MM.1S (cell line): Measurements from ENCODE around the gene ALPG.

Experiments
- DNase-seq: peaks from one replicate; pipeline ENCODE4 v3.0.0-alpha.2; 2015
- H2AFZ ChIP-seq: fragments of 300-600 bp; sonication (generic); 2 replicates; pipeline ENCODE4 v1.6.0; 2016; ENCODE audit warnings: antibody characterized with exemption, low read length
- H3F3A ChIP-seq: fragments of 300-600 bp; sonication (generic); 2 replicates; pipeline ENCODE4 v1.6.1; 2016; ENCODE audit warnings: mild to moderate bottlenecking, antibody characterized with exemption, low read length, moderate library complexity, mixed read lengths; ENCODE audit not compliant: insufficient read depth
- H3K27ac ChIP-seq: fragments of 300-600 bp; sonication (generic); 2 replicates; pipeline ENCODE4 v1.5.1; 2016; ENCODE audit warnings: mild to moderate bottlenecking, low read length
- H3K27me3 ChIP-seq: fragments of 300-600 bp; sonication (generic); replicated peaks from 2 replicates; pipeline ENCODE4 v1.6.0; 2016; ENCODE audit warnings: low read length; ENCODE audit not compliant: insufficient read depth
- H3K36me3 ChIP-seq: fragments of 300-600 bp; sonication (generic); replicated peaks from 2 replicates; pipeline ENCODE4 v1.6.1; 2016; ENCODE audit warnings: mild to moderate bottlenecking, low read length, mixed read lengths; ENCODE audit not compliant: insufficient read depth
- H3K4me1 ChIP-seq: fragments of 300-600 bp; sonication (generic); 2 replicates; pipeline ENCODE4 v1.6.1; 2016; ENCODE audit warnings: low read length, mixed read lengths
- H3K4me2 ChIP-seq: fragments of 300-600 bp; sonication (generic); 2 replicates; pipeline ENCODE4 v1.6.0; 2016; ENCODE audit warnings: low read depth, low read length
- H3K4me3 ChIP-seq: fragments of 300-600 bp; sonication (generic); 2 replicates; pipeline ENCODE4 v1.5.1; 2016; ENCODE audit warnings: low read length, mixed read lengths
- H3K79me2 ChIP-seq: fragments of 300-600 bp; sonication (generic); 2 replicates; pipeline ENCODE4 v1.6.1; 2016; ENCODE audit warnings: mixed run types, low read length, mixed read lengths
- H3K9ac ChIP-seq: fragments of 300-600 bp; sonication (generic); 2 replicates; pipeline ENCODE4 v1.6.1; 2016; ENCODE audit warnings: low read length, mixed read lengths
- H3K9me2 ChIP-seq: fragments of 300-600 bp; sonication (generic); replicated peaks from 2 replicates; pipeline ENCODE4 v1.6.1; 2016; ENCODE audit warnings: mild to moderate bottlenecking, low read length, mixed read lengths; ENCODE audit not compliant: insufficient read depth
- H3K9me3 ChIP-seq: fragments of 300-600 bp; sonication (generic); replicated peaks from 2 replicates; pipeline ENCODE4 v1.6.1; 2016; ENCODE audit warnings: mild to moderate bottlenecking, low read length, mixed read lengths; ENCODE audit not compliant: insufficient read depth
- H4K20me1 ChIP-seq: fragments of 300-600 bp; sonication (generic); 2 replicates; pipeline ENCODE4 v1.6.1; 2016; ENCODE audit warnings: mild to moderate bottlenecking, low read length, moderate library complexity, mixed read lengths; ENCODE audit not compliant: insufficient read depth
- CTCF ChIP-seq: fragments of 300-600 bp; sonication (generic); IDR thresholded peaks from 2 replicates; pipeline ENCODE4 v1.5.1; 2016; ENCODE audit warnings: antibody characterized with exemption, low read length, mixed read lengths
- EZH2 ChIP-seq: fragments of 300-600 bp; sonication (generic); optimal IDR thresholded peaks from 2 replicates; pipeline ENCODE3; 2017; ENCODE audit warnings: low read depth, mild to moderate bottlenecking, antibody characterized with exemption, low read length, mixed read lengths
- EZH2phosphoT487 ChIP-seq: fragments of 300-600 bp; sonication (generic); IDR thresholded peaks from 2 replicates; pipeline ENCODE4 v1.6.1; 2018; ENCODE audit warnings: antibody characterized with exemption, low read length

Gene ALPG

DNA sequence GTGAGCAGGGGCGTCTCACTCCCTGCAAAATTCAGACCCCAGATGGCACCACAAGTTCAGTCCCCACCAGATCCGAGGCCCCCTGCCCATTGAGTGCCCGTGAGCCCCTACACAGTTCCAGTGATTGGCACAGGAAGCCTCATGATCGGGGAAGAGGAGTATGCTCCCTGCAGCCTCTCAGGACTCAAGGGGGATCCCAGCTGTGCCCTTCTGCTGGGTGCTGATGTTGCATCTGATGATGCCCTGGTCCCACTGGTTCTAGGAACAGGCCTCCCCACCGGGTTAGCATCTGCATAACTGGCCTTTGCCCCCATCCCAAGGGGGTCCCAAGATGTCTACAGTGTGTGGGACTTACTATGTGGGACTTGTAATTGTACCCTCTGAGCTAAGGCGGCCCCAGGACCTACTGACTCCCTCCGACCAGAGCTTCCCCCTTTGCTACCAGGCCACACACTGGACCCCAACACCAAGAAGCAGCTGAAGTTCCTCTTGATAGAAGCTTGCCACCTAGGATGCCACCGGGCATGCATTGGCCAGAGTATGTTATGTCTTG is 8.6 kb downstream of the ALPG start:
- no peaks in the 10 kb centered on the region for H3K79me2 ChIP-seq
- H3K27ac ChIP-seq, result no peak overlapping the region
- no peak for TF ChIP-seq CTCF
- no peak for TF ChIP-seq EZH2
- no peak for TF ChIP-seq EZH2phosphoT487
- no peaks in the 10 kb centered on the region for H3K36me3 ChIP-seq
- no peaks in the 10 kb centered on the region for H4K20me1 ChIP-seq
- no peaks in the 10 kb centered on the region for H3F3A ChIP-seq
- H3K27me3 ChIP-seq, result no peaks in the 10 kb centered on the region; the same call in 1 of the 2 replicates
- no peak overlapping the region for H3K4me3 ChIP-seq
- H3K9me2 ChIP-seq, result no peaks in the 10 kb centered on the region
- H3K4me2 ChIP-seq, result no peak overlapping the region
- H3K9me3 ChIP-seq, result no peaks in the 10 kb centered on the region
- no peak overlapping the region for H2AFZ ChIP-seq
- no peak overlapping the region for H3K9ac ChIP-seq
- no peak for DNase-seq
- no peaks in the 10 kb centered on the region for H3K4me1 ChIP-seq

- no peaks in the 10 kb centered on the region for H3K36me3 ChIP-seq
- no peak for DNase-seq
- no peaks in the 10 kb centered on the region for H3K4me1 ChIP-seq
- H2AFZ ChIP-seq, result no peak overlapping the region
- no peak overlapping the region for H3K9ac ChIP-seq
- no peak overlapping the region for H3K27ac ChIP-seq
- H3K9me2 ChIP-seq, result no peaks in the 10 kb centered on the region
- no peaks in the 10 kb centered on the region for H3K9me3 ChIP-seq
- H4K20me1 ChIP-seq, result no peaks in the 10 kb centered on the region
- no peak for TF ChIP-seq EZH2
- TF ChIP-seq CTCF, result no peak
- TF ChIP-seq EZH2phosphoT487, result no peak
- no peak overlapping the region for H3K4me2 ChIP-seq
- no peaks in the 10 kb centered on the region for H3K79me2 ChIP-seq
- no peak overlapping the region for H3K4me3 ChIP-seq
- H3F3A ChIP-seq, result no peaks in the 10 kb centered on the region
- H3K27me3 ChIP-seq, result no peaks in the 10 kb centered on the region; the same call in 1 of the 2 replicates
Measured at GRCh38 chr2:232415736-232416520, 9.3 kb downstream of the ALPG start.

DNA sequence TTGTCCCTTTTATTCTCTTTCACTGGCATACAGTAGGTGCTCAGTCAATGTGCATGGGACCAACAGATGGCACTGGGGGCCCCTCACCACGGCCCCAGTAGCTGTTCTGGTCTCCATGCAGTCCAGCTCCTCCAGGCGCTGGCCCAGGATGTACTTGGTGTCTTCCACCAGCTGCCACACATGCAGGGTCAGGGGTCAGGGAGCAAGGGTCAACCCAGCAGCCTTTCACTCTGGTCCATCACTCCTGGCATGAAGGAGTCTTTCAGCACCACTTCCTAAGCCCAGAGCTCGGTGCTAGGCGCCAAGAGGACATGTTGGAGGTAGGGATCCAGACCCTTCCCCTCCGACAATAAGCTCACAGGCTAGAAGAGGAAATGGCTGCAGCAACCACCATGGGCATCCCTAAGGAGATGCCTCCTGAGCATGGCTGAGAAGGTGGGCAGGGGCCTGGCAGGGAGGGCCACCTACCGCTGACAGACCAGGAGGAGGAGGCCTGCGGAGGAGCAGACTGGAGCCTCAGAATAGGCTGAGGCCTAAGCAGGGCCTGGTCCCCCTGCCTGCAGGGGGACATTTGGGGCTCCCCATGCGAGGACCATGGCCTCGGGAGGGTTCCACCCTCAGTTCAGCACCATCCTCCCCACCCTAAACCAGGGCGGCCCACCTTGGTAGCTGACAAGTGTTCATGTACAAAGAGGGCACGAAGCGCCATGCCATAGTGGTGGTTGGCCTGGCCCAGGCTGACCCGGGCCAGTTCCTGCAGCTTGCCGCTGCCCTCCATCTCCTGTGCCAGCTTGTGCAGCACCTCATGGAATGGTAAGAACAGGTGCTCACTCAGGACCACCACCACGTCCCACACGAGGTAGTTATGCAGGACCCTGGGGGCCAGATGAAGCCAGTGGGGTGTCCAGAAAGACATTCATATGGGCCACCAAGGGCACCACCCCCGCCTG is 10.2 kb downstream of the ALPG start:
- Histone ChIP-seq H3K79me2 (no peaks in the 10 kb centered on the region), H3K9me2 (no peaks in the 10 kb centered on the region), H3K27me3 (no peaks in the 10 kb centered on the region; the same call in 1 of the 2 replicates), H3F3A (no peaks in the 10 kb centered on the region), H3K9ac (no peak overlapping the region), H3K36me3 (no peaks in the 10 kb centered on the region), H3K4me2 (no peak overlapping the region), H3K4me3 (no peak overlapping the region), H3K4me1 (no peaks in the 10 kb centered on the region), H3K9me3 (no peaks in the 10 kb centered on the region), H3K27ac (no peak overlapping the region), H2AFZ (no peak overlapping the region), H4K20me1 (no peaks in the 10 kb centered on the region)
- no peak for DNase-seq
- TF ChIP-seq EZH2phosphoT487 (no peak), CTCF (no peak), EZH2 (no peak)
